HCT116 (cell line): ENCODE data around the gene CSNK2A2. TPM values are rescaled to one million over a fixed set of nuclear protein-coding genes. Genes with fewer than 3 reads are reported as not detected.

Experiments used
- ATAC-seq: fragments of 200-7000 bp; cut with Tn5 transposase; 2 replicates; pipeline ENCODE4 v1.9.1; 2020; ENCODE audit warnings: mild to moderate bottlenecking, moderate library complexity
- BruUV-seq: library from RNA; stranded (reverse); fragments of 400-500 nt; replicated peaks from 2 replicates; lab custom pipeline; 2021; lab: Mats Ljungman, UMichigan
- CTCF ChIA-PET: fragments of 300-600 bp; sonication (Branson Sonifier 250); formaldehyde crosslinking; loops from one replicate; lab custom pipeline; 2021; ENCODE audit warnings: antibody characterized with exemption; lab: Charles Lee
- POLR2A ChIA-PET: fragments of 300-600, 350-600 bp; sonication (Branson Sonifier 250); formaldehyde crosslinking; loops from one replicate; lab custom pipeline; 2021; ENCODE audit warnings: antibody characterized with exemption; lab: Charles Lee
- RAD21 ChIA-PET, 2 experiments: fragments of 300-600 bp; sonication (Branson Sonifier 250); formaldehyde crosslinking; loops; one replicate each; lab custom pipeline; 2023; ENCODE audit warnings: low total read pairs in 2 of 2; ENCODE audit not compliant: uncharacterized antibody in 2 of 2, unreplicated experiment in 2 of 2, low non-redundant PET in 1 of 2; lab: Charles Lee
- DNase-seq: peaks from one replicate; pipeline ENCODE4 v3.0.0-alpha.2; 2010; ENCODE audit warnings: low read depth, low spot score
- H2AFZ ChIP-seq: fragments of 200-600 bp; shearing (Covaris generic), sonication (generic); 2 replicates; pipeline ENCODE4 v1.6.1; 2017; ENCODE audit warnings: low read depth, mixed run types, mixed read lengths, antibody characterized with exemption, low read length; ENCODE audit not compliant: poor library complexity, severe bottlenecking
- H3K27ac ChIP-seq: 2 replicates; pipeline ENCODE4 v1.5.1; 2012; ENCODE audit warnings: low read depth, low read length
- H3K27me3 ChIP-seq: fragments of 200-600 bp; sonication (generic); 2 replicates; pipeline ENCODE4 v1.6.1; 2016; ENCODE audit warnings: mixed run types, low read length, mixed read lengths; ENCODE audit not compliant: insufficient read depth
- H3K36me3 ChIP-seq, 2 experiments: fragments of 200-500 bp in 1 of 2; fragments of 200-600 bp in 1 of 2; sonication (Bioruptor generic) in 1 of 2; sonication (generic) in 1 of 2; 2 replicates each; pipeline versions ENCODE4 v1.5.1 to v1.6.1; 2014 to 2016; ENCODE audit warnings: low read length in 2 of 2, inconsistent platforms in 1 of 2, mixed read lengths in 1 of 2, mixed run types in 1 of 2; ENCODE audit not compliant: insufficient read depth in 2 of 2, control insufficient read depth in 1 of 2
- H3K4me1 ChIP-seq, 2 experiments: fragments of 200-600 bp in 1 of 2; sonication (generic) in 1 of 2; 2 replicates each; pipeline versions ENCODE4 v1.5.1 to v1.6.1; 2012 to 2017; ENCODE audit warnings: low read length in 2 of 2, inconsistent platforms in 1 of 2, mild to moderate bottlenecking in 1 of 2, mixed read lengths in 1 of 2, mixed run types in 1 of 2, moderate library complexity in 1 of 2; ENCODE audit not compliant: insufficient read depth in 2 of 2, control insufficient read depth in 1 of 2
- H3K4me2 ChIP-seq: fragments of 200-600 bp; sonication (generic); 2 replicates; pipeline ENCODE4 v1.6.1; 2017; ENCODE audit warnings: mixed run types, low read length, mixed read lengths
- H3K4me3 ChIP-seq, 2 experiments: fragments of 200-600 bp in 1 of 2; sonication (generic) in 1 of 2; replicated peaks in 1 of 2; 2 replicates each; pipeline ENCODE4 v1.5.1; 2011 to 2016; ENCODE audit warnings: low read length in 2 of 2, control low read depth in 1 of 2, low read depth in 1 of 2, mild to moderate bottlenecking in 1 of 2, mixed read lengths in 1 of 2, mixed run types in 1 of 2
- H3K79me2 ChIP-seq: fragments of 200-600 bp; sonication (generic); 2 replicates; pipeline ENCODE4 v1.6.1; 2017; ENCODE audit warnings: mild to moderate bottlenecking, mixed run types, low read length, moderate library complexity, mixed read lengths; ENCODE audit not compliant: insufficient read depth
- H3K9ac ChIP-seq: fragments of 200-600 bp; sonication (generic); 2 replicates; pipeline ENCODE4 v1.6.1; 2016; ENCODE audit warnings: low read length, mixed read lengths
- H3K9me2 ChIP-seq: fragments of 200-600 bp; sonication (generic), shearing (Covaris generic); 2 replicates; pipeline ENCODE4 v1.6.1; 2017; ENCODE audit warnings: mixed run types, mild to moderate bottlenecking, moderate library complexity; ENCODE audit not compliant: insufficient read depth
- H3K9me3 ChIP-seq, 2 experiments: fragments of 200-500 bp in 1 of 2; fragments of 200-600 bp in 1 of 2; sonication (Bioruptor generic) in 1 of 2; sonication (generic) in 1 of 2; 2 replicates each; pipeline ENCODE4 v1.6.1; 2014 to 2017; ENCODE audit warnings: low read length in 2 of 2, mixed read lengths in 2 of 2, inconsistent platforms in 1 of 2, low read depth in 1 of 2, mild to moderate bottlenecking in 1 of 2, mixed run types in 1 of 2, moderate library complexity in 1 of 2; ENCODE audit not compliant: control insufficient read depth in 1 of 2, insufficient read depth in 1 of 2
- H4K20me1 ChIP-seq: fragments of 200-600 bp; sonication (generic), shearing (Covaris generic); 2 replicates; pipeline ENCODE4 v1.6.1; 2017; ENCODE audit warnings: mixed run types, mild to moderate bottlenecking, moderate library complexity; ENCODE audit not compliant: insufficient read depth
- CEBPB ChIP-seq: IDR thresholded peaks from 2 replicates; pipeline ENCODE4 v1.6.1; 2012; ENCODE audit warnings: low read depth
- EGR1 ChIP-seq: IDR thresholded peaks from 2 replicates; pipeline ENCODE4 v1.6.1; 2012; ENCODE audit warnings: low read depth
- ELF1 ChIP-seq: IDR thresholded peaks from 2 replicates; pipeline ENCODE4 v1.6.1; 2012; ENCODE audit warnings: low read depth, borderline replicate concordance
- EZH2 ChIP-seq: fragments of 200-600 bp; sonication (generic); IDR thresholded peaks from 2 replicates; pipeline ENCODE4 v1.6.1; 2017; ENCODE audit warnings: antibody characterized with exemption, mixed run types
- FOSL1 ChIP-seq: IDR thresholded peaks from 2 replicates; pipeline ENCODE4 v1.6.1; 2012; ENCODE audit warnings: low read depth
- POLR2A ChIP-seq: IDR thresholded peaks from 2 replicates; pipeline ENCODE4 v1.7.0; 2011; ENCODE audit warnings: borderline replicate concordance; ENCODE audit not compliant: insufficient read depth, insufficient read length; ENCODE audit errors: extremely low read depth
- RAD21 ChIP-seq: IDR thresholded peaks from 2 replicates; pipeline ENCODE4 v1.6.1; 2012; ENCODE audit warnings: low read depth, mild to moderate bottlenecking
- REST ChIP-seq: IDR thresholded peaks from 2 replicates; pipeline ENCODE4 v1.6.1; 2012; ENCODE audit warnings: low read depth
- SP1 ChIP-seq: IDR thresholded peaks from 2 replicates; pipeline ENCODE4 v1.6.1; 2012; ENCODE audit warnings: low read depth
- SRF ChIP-seq: IDR thresholded peaks from 2 replicates; pipeline ENCODE4 v1.6.1; 2012; ENCODE audit warnings: low read depth
- TCF7L2 ChIP-seq: IDR thresholded peaks from 2 replicates; pipeline ENCODE4 v1.7.0; 2011; ENCODE audit warnings: borderline replicate concordance, inconsistent platforms; ENCODE audit not compliant: insufficient read depth, insufficient read length; ENCODE audit errors: extremely low read depth
- YY1 ChIP-seq: IDR thresholded peaks from 2 replicates; pipeline ENCODE4 v1.6.1; 2011; ENCODE audit warnings: low read length, low read depth, moderate library complexity, mild to moderate bottlenecking; ENCODE audit not compliant: insufficient replicate concordance; ENCODE audit errors: extremely low read depth
- ZFX ChIP-seq: fragments of 450-650 bp; IDR thresholded peaks from 2 replicates; pipeline ENCODE4 v1.6.1; 2017
- ZNF274 ChIP-seq: fragments of 200-500 bp; sonication (Bioruptor generic); IDR thresholded peaks from 2 replicates; pipeline ENCODE4 v1.6.1; 2014; ENCODE audit warnings: mild to moderate bottlenecking, low read depth, low read length, inconsistent platforms
- intact Hi-C: fragments of 100-400 bp; cut with micrococcal nuclease; formaldehyde crosslinking; loops from 2 replicates; pipeline ENCODE4 v1.10.0; 2022
- total RNA-seq: library from RNA; stranded (reverse); gene quantifications from one replicate; pipeline ENCODE4 v1.2.1, GENCODE V29; 2021; ENCODE audit not compliant: unreplicated experiment
- TF ChIP-seq, protein P1 (sequence below): IDR thresholded peaks from 2 replicates; pipeline ENCODE4 v1.6.1; 2011; ENCODE audit warnings: mild to moderate bottlenecking, low read length, moderate library complexity; ENCODE audit not compliant: insufficient replicate concordance; ENCODE audit errors: extremely low read depth

CSNK2A2 gene
- total RNA-seq, 1 experiment from 2014 or later, result 97.7 TPM

DNA sequence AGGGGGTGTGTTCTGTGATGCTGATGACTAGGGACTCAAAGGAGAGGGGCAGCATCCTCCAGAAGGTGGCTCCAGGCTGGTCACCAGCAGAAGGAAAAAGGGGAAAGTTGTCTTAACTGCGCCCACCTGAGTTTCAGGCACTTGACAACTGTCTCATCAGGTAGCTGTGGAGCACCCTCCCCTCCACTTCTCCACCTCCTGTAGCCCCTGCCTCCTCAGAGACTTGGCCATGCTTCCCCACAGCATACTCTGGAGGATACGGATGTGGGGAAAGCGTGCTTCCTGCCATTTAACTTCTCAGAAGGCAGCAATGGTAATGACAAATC, 86.6 kb downstream of the CSNK2A2 start:
- no peak for ATAC-seq
- CTCF ChIA-PET, result no interaction called here

GRCh38 chr16:58110571-58111301, 87.2 kb downstream of the CSNK2A2 start:
- peak; percentile 33 for ATAC-seq
- Histone ChIP-seq H3K4me1 (no peaks in the 10 kb centered on the region), H3K27me3 (no peaks in the 10 kb centered on the region), H2AFZ (no peak overlapping the region), H3K9me3 (no peaks in the 10 kb centered on the region), H3K27ac (no peak overlapping the region), H3K79me2 (no peaks in the 10 kb centered on the region), H3K9me2 (no peaks in the 10 kb centered on the region), H4K20me1 (no peaks in the 10 kb centered on the region; the same call in 1 of the 2 replicates), H3K4me2 (no peak overlapping the region), H3K4me3 (no peak overlapping the region), H3K9ac (no peak overlapping the region), H3K36me3 (peaks cover 17 to 26% of the 10 kb centered on the region in 2 experiments; a peak in 3 of 4 replicates)
- no peak for DNase-seq
- intact Hi-C loops, result no loop called here
- ChIA-PET RAD21 (no interaction called here), CTCF (interaction anchor here (3.2 kb wide), 1 partner anchor 14 kb away, joined by 15 read pairs; no protein-coding TSS in a partner anchor), POLR2A (no interaction called here)
- BruUV-seq, result no TSS peak
- TF ChIP-seq SRF (no peak), ELF1 (no peak), EGR1 (no peak), ZNF274 (no peak), TCF7L2 (no peak), RAD21 (no peak), SP1 (no peak), ZFX (no peak), REST (no peak), YY1 (no peak), EZH2 (no peak), POLR2A (no peak), CEBPB (no peak)
- TF ChIP-seq, protein P1, sequence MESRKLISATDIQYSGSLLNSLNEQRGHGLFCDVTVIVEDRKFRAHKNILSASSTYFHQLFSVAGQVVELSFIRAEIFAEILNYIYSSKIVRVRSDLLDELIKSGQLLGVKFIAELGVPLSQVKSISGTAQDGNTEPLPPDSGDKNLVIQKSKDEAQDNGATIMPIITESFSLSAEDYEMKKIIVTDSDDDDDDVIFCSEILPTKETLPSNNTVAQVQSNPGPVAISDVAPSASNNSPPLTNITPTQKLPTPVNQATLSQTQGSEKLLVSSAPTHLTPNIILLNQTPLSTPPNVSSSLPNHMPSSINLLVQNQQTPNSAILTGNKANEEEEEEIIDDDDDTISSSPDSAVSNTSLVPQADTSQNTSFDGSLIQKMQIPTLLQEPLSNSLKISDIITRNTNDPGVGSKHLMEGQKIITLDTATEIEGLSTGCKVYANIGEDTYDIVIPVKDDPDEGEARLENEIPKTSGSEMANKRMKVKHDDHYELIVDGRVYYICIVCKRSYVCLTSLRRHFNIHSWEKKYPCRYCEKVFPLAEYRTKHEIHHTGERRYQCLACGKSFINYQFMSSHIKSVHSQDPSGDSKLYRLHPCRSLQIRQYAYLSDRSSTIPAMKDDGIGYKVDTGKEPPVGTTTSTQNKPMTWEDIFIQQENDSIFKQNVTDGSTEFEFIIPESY, result no peak

More for the DNA sequence above, 86.6 kb downstream of the CSNK2A2 start:
- Histone ChIP-seq H3K79me2 (peaks cover 5% of the 10 kb centered on the region; the same call in 1 of the 2 replicates), H3K4me1 (no peaks in the 10 kb centered on the region), H4K20me1 (no peaks in the 10 kb centered on the region; the same call in 1 of the 2 replicates), H3K9me3 (no peaks in the 10 kb centered on the region), H3K27me3 (no peaks in the 10 kb centered on the region)
- POLR2A ChIA-PET, result no interaction called here
- DNase-seq, result no peak
- TF ChIP-seq ZNF274 (no peak), FOSL1 (no peak), EGR1 (no peak), CEBPB (no peak)
- TF ChIP-seq, all 23 proteins: peak for 0
- Histone ChIP-seq H3K4me3 (no peak overlapping the region), H3K9me2 (no peaks in the 10 kb centered on the region), H3K4me2 (no peak overlapping the region), H2AFZ (no peak overlapping the region), H3K9ac (no peak overlapping the region), H3K27ac (no peak overlapping the region), H3K36me3 (peaks cover 22 to 31% of the 10 kb centered on the region in 2 experiments; a peak in 3 of 4 replicates)
- RAD21 ChIA-PET, result no interaction called here
- intact Hi-C loops, result no loop called here
- no TSS peak for BruUV-seq
